Activated naive CD4-positive, alpha-beta T cell treated with anti-CD3 and anti-CD28 coated beads, Interleukin-2, amount 50 U/mL, for 16 hours (primary cell): ENCODE data around the gene CYTH3.

Experiments used
- DNase-seq: peaks from one replicate; pipeline ENCODE4 v3.0.0-alpha.2; 2020

The CYTH3 gene

GRCh38 chr7:6146666-6147065 lies 125.8 kb downstream of the CYTH3 start:
- DNase-seq = no peak

- no peak for DNase-seq
Observed at GRCh38 chr7:6143997-6144396, 128.4 kb downstream of the CYTH3 start.

- DNase-seq = no peak
Observed at GRCh38 chr7:6142871-6143380, 129.5 kb downstream of the CYTH3 start.

- no peak for DNase-seq
Observed at GRCh38 chr7:6139189-6139996, 133.0 kb downstream of the CYTH3 start.

GRCh38 chr7:6136475-6136874 lies 135.9 kb downstream of the CYTH3 start:
- no peak for DNase-seq

GRCh38 chr7:6133249-6133648 lies 139.2 kb downstream of the CYTH3 start:
- no peak for DNase-seq

- no peak for DNase-seq
Observed at GRCh38 chr7:6130007-6130587, 142.3 kb downstream of the CYTH3 start.

GRCh38 chr7:6128205-6128604 lies 144.2 kb downstream of the CYTH3 start:
- DNase-seq = no peak

- DNase-seq = no peak
Observed at GRCh38 chr7:6127110-6127490, 145.3 kb downstream of the CYTH3 start.

- no peak for DNase-seq
Observed at GRCh38 chr7:6123843-6124242, 148.6 kb downstream of the CYTH3 start.

GRCh38 chr7:6121141-6121540 lies 151.3 kb downstream of the CYTH3 start:
- DNase-seq = no peak

GRCh38 chr7:6117533-6117932 lies 154.9 kb downstream of the CYTH3 start:
- DNase-seq = no peak

GRCh38 chr7:6116211-6116610 lies 156.2 kb downstream of the CYTH3 start:
- no peak for DNase-seq
